Right lung (tissue), 5 donors: Measurements from ENCODE around the gene RMDN3. TPM values are rescaled to one million over a fixed set of nuclear protein-coding genes. Genes with fewer than 3 reads are reported as not detected.

ENCODE experiments used
- DNase-seq, 2 donors: peaks; one replicate each; pipeline ENCODE4 v3.0.0-alpha.2; 2013
- polyA plus RNA-seq, 5 donors: library from polyadenylated mRNA; unstranded; fragments of 120-200 nt; gene quantifications; one replicate each; pipeline versions ENCODE4 v1.2.1 to v1.2.3, GENCODE V29; 2013; ENCODE audit warnings: inconsistent platforms in 1 of 5, low replicate concordance in 1 of 5; ENCODE audit not compliant: insufficient read length in 5 of 5, insufficient read depth in 1 of 5

The RMDN3 gene
- polyA plus RNA-seq, 5 donors, result 28.9 to 39.0 (median 31.4) TPM

DNA sequence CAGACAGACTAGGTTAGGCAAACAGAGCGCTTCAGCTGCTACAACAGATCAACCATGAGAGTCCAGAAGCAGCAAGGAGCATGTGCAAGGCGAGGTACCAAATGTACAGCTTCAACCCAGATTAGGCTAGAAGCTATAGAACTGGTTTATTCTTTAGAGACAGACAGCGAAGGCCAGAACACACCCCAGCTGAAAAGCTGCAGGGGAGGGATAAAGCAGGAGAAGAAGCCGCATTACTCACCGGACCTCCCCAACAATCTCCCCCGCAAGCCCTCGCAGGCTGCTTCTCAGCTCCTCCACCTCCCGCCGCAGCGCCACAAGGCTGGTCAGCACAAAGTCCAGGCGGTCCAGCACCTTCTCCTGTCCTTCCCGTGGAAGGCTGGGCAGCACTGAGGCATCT lies 3.3 kb downstream of the RMDN3 start:
- no peak for DNase-seq

- DNase-seq, result no peak
These were observed 4.2 kb downstream of the RMDN3 start for GRCh38 chr15:40750885-40751284.

GRCh38 chr15:40749151-40749630 lies 5.9 kb downstream of the RMDN3 start:
- no peak for DNase-seq

DNA sequence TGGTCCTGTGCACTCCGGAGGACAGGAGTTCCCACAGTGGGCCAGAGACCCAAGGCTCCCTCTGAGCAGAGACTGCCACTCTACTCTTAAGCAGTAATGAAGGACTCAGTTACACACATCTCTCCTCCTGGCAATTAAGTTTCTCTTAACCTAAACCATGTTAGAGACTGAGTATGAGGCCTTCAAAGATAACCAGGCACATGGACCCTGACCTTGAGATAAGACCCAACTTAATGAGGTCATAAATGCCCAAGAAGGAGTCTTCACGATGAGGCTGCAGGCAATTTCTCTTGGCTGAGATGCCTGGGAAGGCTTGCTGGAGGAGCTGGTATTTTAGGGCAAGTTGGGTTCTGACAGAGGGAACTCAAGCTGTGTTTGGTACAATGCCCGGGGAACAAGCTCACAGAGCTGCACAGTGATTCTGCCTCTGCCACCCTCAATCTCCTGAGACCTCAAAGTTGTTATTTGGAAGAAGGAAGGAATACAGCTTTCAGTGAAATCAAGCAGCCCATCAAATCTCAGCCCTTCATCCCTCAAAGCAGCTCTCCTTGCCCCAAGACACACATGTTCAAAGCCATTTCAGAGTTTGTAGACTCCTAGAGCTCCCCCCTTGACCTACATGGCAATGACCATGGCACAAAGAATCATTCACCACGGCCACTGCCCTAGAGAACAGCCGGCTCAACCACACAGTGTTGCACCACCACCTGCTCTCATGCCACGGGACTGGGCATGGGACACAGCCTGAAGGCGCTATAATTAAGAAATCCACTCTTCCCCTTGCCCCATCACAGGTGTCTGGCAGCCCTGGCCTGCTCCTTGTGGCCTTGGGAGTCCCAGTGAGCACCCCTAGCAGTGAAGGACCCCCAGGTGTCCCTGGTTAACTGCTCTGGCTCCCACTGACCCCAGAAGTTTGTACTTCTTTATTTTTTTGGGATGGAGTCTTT lies 7.1 kb downstream of the RMDN3 start:
- no peak for DNase-seq

- no peak for DNase-seq
These were observed 8.1 kb downstream of the RMDN3 start for GRCh38 chr15:40746916-40747418.

DNA sequence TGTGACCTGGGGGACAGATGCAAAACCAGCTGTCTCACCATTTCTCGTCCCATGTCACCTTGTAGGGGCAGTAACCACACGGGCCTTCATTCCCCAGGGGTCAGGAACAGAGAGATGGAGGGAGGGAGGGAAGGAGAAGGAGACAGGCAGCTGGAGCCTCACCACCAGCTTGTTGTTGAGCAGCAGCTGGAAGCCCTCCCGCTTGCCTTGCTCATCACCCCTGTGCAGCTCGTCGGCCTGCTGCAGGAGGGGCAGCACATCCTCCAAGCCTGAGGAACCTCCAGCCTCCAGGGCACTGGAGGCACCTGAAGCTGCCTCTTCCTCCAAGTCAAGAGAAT lies 10.3 kb downstream of the RMDN3 start:
- DNase-seq, result no peak

DNA sequence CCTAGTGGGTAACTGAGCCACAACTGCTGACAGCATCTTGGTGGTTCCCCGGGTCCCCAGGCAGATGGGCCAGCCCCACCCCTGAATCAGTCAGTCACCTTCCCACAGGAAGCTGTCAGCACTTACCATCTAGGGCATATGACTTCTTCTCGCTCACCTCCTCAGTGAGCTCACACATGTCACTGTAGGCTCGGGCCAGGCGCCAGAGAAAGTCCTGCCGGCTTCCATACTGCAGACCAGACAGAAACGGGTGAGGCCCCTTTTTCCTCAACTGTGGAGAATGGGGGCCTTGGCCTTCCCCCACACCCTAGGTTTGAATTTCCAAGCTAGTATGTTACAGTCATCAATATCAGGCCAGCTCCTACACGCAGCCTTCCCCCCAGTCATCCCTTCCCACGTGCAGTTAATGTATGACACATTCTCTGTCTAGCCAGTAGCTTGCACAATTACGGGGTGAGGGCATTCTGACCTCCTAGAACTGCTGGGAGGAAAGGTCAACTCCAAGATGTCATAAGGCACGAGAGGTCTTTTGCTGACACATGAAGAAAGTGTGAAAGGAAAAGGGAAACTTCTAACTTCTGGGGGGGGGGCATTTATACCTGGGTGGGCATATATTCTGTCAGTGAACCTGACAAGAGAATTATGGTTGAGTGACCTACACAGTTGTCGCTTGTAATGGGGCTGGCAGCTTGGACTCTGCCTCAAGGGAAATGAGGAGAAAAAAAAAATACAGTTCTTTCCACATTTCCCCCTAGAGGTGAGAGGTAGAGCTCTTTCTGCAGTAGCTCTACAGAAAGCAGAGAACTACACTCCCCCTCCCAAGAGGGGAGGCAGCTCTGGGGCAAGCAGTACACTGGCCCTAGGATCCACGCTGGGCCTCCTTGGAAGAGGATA lies 10.9 kb downstream of the RMDN3 start:
- no peak for DNase-seq

DNA sequence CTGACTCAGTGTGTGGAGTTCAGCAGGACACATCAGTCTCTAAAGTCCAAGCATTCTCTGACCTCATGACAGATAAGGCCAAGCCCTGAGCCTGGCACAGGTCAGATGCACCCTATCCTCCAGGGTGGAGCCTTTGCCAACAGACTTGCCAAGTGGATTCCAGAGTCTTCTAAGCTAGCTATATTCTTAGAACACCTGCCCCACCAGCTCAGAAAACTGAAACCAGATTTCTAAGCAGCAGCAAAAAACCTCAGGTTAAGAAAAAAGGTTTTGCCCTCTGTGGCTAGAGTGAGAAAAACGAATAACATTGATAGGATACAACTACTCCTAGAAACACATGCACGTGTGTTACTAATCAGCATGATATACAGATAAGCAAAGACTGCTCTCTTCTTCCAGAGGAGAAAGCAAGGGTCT lies 11.6 kb downstream of the RMDN3 start:
- DNase-seq, result no peak

GRCh38 chr15:40739854-40740253 lies 15.2 kb downstream of the RMDN3 start:
- no peak for DNase-seq

DNA sequence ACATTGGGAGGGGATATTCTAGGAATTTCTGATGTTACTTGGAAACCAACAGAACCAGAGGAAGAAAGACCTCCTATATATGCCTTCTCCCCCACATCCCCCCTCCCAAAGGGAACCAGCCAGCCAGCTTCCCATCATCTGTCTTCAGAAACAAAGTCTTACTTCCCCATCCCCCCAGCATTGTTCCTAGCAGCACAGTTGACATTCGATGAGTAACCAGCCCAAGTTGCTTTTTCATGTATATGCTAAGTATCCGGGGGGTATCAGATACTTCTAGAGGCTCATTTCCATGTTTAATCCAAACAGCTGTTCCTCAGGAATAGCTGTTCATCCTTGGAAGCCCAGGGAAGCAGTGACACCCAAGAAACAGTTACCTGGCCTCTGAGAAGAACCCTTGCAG lies 16.0 kb downstream of the RMDN3 start:
- DNase-seq, result no peak

GRCh38 chr15:40737048-40737447 lies 18.0 kb downstream of the RMDN3 start:
- DNase-seq, result no peak

GRCh38 chr15:40736575-40736974 lies 18.5 kb downstream of the RMDN3 start:
- no peak for DNase-seq

GRCh38 chr15:40731034-40731433 lies 24.0 kb downstream of the RMDN3 start:
- no peak for DNase-seq

DNA sequence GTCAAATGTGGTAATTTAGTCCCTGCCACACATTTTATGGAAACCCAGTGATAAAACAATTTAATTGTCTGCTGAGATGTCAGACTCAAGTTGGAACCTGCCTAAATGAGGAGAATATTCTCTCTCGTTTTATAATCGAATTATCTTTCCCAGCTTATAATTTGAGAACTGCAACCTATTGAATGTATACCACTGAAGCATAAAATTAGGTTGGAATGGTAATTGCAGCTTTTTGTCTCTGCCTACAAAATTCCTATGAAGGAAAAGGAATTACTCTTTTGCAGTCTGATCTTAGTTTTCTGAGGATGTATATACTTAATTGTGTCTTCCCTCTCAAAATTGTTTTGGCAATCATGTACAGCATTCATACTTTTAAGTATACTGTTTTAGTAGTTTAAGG lies 31.1 kb downstream of the RMDN3 start:
- no peak for DNase-seq

DNA sequence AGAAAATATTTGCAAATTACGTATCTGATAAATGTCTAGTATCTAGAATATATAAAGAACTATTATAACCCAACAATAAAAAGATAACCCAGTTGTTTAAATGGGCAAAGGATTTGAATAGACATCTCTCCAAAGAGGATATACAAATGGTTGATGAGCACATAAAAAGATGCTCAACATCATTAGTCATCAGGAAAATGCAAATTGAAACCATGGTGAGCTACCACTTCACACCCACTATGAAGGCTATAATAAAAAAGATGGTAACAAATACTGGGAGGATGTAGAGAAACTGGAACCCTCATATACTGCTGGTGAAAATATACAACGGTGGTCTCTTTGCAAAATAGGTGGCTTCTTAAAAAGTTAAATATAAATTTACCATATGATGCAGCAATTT lies 32.1 kb downstream of the RMDN3 start:
- no peak for DNase-seq

- DNase-seq, result no peak
These were observed 32.7 kb downstream of the RMDN3 start for GRCh38 chr15:40722354-40722753.

DNA sequence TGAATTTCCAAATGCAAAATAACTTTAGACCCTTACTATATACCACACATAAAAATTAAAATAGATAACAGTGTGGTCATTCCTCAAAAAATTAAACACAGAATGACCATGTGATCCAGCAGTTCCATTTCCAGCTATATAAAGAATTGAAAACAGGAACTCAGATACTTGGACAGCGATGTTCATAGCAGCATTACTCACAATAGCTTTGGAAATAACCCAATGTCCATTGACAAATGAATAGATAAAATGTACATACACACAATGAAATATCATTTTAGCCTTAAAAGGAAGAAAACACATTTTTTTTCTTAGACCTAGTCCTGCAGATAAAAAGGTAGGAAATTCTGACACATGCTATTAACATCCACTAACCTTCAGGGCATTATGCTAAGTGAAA lies 33.4 kb downstream of the RMDN3 start:
- DNase-seq, result no peak

GRCh38 chr15:40716165-40716564 lies 38.9 kb downstream of the RMDN3 start:
- no peak for DNase-seq

- DNase-seq, result no peak
These were observed 40.9 kb downstream of the RMDN3 start for GRCh38 chr15:40714144-40714543.

GRCh38 chr15:40706121-40706520 lies 48.9 kb downstream of the RMDN3 start:
- no peak for DNase-seq

DNA sequence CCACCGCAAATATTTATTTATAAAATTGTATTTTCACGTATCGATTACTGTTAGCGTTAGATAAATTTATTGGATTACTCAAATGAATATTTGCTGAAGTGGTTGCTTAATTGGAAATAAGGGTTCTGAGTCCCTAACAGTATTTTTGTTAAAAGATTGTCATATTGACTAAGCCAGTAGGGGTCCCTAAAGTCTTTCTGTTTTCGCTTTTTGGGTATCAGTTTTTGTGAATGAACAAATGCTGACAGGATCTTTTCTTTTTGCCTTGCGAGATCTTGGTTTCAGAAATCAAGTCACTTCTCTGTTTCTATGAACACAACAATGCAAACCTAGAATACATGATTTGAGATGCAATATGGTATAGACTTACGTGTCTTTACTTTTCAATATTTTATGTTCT lies 53.0 kb downstream of the RMDN3 start:
- no peak for DNase-seq

- DNase-seq, result no peak
These were observed 57.1 kb downstream of the RMDN3 start for GRCh38 chr15:40697916-40698315.

- DNase-seq, result no peak
These were observed 58.8 kb downstream of the RMDN3 start for GRCh38 chr15:40696228-40696627.
